ENCODE measurements around the gene CYP4X1. TPM values are rescaled to one million over a fixed set of nuclear protein-coding genes. Genes with fewer than 3 reads are reported as not detected.

Gene CYP4X1
- total RNA-seq, 1 experiment from 2014 or later: not detected

Small RNA genes within 50 kb of the gene (small RNA-seq; reads per million reads assigned to genes)
- gene CYP4A27P (not detected), gene CYP4A43P (not detected), gene CYP4A44P (not detected)

Other genes with a start within 250 kb of the CYP4X1 start
- gene CYP4B1, start 224.6 kb upstream of the CYP4X1 start, total RNA-seq (2014; rRNA removed; shearing (Covaris generic); ENCODE audit: low replicate concordance): not detected in 2 replicates
- gene CYP4A11, start 82.2 kb upstream of the CYP4X1 start, total RNA-seq (2014; rRNA removed; shearing (Covaris generic); ENCODE audit: low replicate concordance): not detected in 2 replicates
- not detected in 2 replicates for gene CYP4Z1, start 43.6 kb downstream of the CYP4X1 start, total RNA-seq (2014; rRNA removed; shearing (Covaris generic); ENCODE audit: low replicate concordance)
- gene CYP4A22, start 113.8 kb downstream of the CYP4X1 start, total RNA-seq (2014; rRNA removed; shearing (Covaris generic); ENCODE audit: low replicate concordance): not detected in 2 replicates
- gene PDZK1IP1, start 166.4 kb downstream of the CYP4X1 start, total RNA-seq (2014; rRNA removed; shearing (Covaris generic); ENCODE audit: low replicate concordance): not detected in 2 replicates
- not detected in 2 replicates for gene TAL1, start 208.6 kb downstream of the CYP4X1 start, total RNA-seq (2014; rRNA removed; shearing (Covaris generic); ENCODE audit: low replicate concordance)